Right atrium auricular region (tissue), 2 donors: ENCODE results near the gene FHIT. TPM values are rescaled to one million over a fixed set of nuclear protein-coding genes. Genes with fewer than 3 reads are reported as not detected.
"Not testable (repeated sequence)": the region's sequence is repeated elsewhere in the genome, so short reads cannot be mapped to it uniquely, and the experiment has no call there.

Source experiments
- DNase-seq: peaks from one replicate; pipeline ENCODE4 v3.0.0-alpha.2; 2019; ENCODE audit warnings: low spot score
- H3K27ac ChIP-seq, 2 donors: fragments of 200-600 bp; sonication (generic); 1 replicate in 1 of 2; 2 replicates in 1 of 2; pipeline ENCODE4 v1.5.1; 2016 to 2019
- H3K27me3 ChIP-seq, 2 donors: fragments of 200-600 bp; sonication (generic); one replicate each; pipeline versions ENCODE4 v1.5.1 to v1.6.0; 2017 to 2019
- H3K36me3 ChIP-seq: fragments of 200-600 bp; sonication (generic); one replicate; pipeline ENCODE4 v1.5.1; 2016
- H3K4me1 ChIP-seq, 2 donors: fragments of 200-600 bp; sonication (generic); one replicate each; pipeline versions ENCODE4 v1.5.1 to v1.6.0; 2017 to 2019
- H3K4me3 ChIP-seq, 2 donors: fragments of 200-600 bp; sonication (generic); 1 replicate in 1 of 2; 2 replicates in 1 of 2; pipeline ENCODE4 v1.5.1; 2017 to 2019; ENCODE audit warnings: mild to moderate bottlenecking in 1 of 2, moderate library complexity in 1 of 2
- H3K9me3 ChIP-seq, 2 donors: fragments of 200-600 bp; sonication (generic); one replicate each; pipeline ENCODE4 v1.5.1; 2019
- CTCF ChIP-seq, 2 donors: fragments of 200-600 bp; sonication (generic); IDR thresholded peaks; one replicate each; pipeline ENCODE4 v1.5.1; 2019; ENCODE audit warnings: antibody characterized with exemption in 2 of 2
- total RNA-seq, 2 donors: library from RNA; depleted of rRNA; stranded (reverse); fragments of >200 nt; gene quantifications; one replicate each; pipeline ENCODE4 v1.1.0, GENCODE V29; 2016

Gene FHIT
- total RNA-seq, 2 donors from 2014 or later: 10.4 to 11.0 TPM

- Histone ChIP-seq H3K9me3 (no peaks in the 10 kb centered on the region), H3K4me3 (no peak overlapping the region), H3K27ac (no peak overlapping the region), H3K27me3 (no peaks in the 10 kb centered on the region), H3K4me1 (no peaks in the 10 kb centered on the region), H3K36me3 (no peaks in the 10 kb centered on the region)
- no peak for TF ChIP-seq CTCF (IDR thresholded peaks at IDR 0.05)
- DNase-seq: no peak
Measured at GRCh38 chr3:59938828-59939227, 1312.4 kb downstream of the FHIT start.

GRCh38 chr3:59937201-59937600 lies 1314.1 kb downstream of the FHIT start:
- Histone ChIP-seq H3K4me3 (no peak overlapping the region), H3K27ac (no peak overlapping the region), H3K27me3 (no peaks in the 10 kb centered on the region), H3K36me3 (no peaks in the 10 kb centered on the region), H3K4me1 (no peaks in the 10 kb centered on the region), H3K9me3 (no peaks in the 10 kb centered on the region)
- no peak for TF ChIP-seq CTCF (IDR thresholded peaks at IDR 0.05)
- DNase-seq: no peak

GRCh38 chr3:59936472-59936871 lies 1314.8 kb downstream of the FHIT start:
- no peak for DNase-seq
- Histone ChIP-seq H3K27ac (no peak overlapping the region), H3K4me3 (no peak overlapping the region), H3K27me3 (no peaks in the 10 kb centered on the region), H3K9me3 (no peaks in the 10 kb centered on the region), H3K4me1 (no peaks in the 10 kb centered on the region), H3K36me3 (no peaks in the 10 kb centered on the region)
- no peak for TF ChIP-seq CTCF (IDR thresholded peaks at IDR 0.05)

- TF ChIP-seq CTCF (IDR thresholded peaks at IDR 0.05): no peak
- no peak for DNase-seq
- H3K27ac ChIP-seq: no peak overlapping the region
Measured at GRCh38 chr3:59935025-59935424, 1316.2 kb downstream of the FHIT start.

GRCh38 chr3:59934560-59934959 lies 1316.7 kb downstream of the FHIT start:
- H3K4me1 ChIP-seq: not testable (repeated sequence)

More at GRCh38 chr3:59935025-59935424, 1316.2 kb downstream of the FHIT start:
- Histone ChIP-seq H3K27me3 (no peaks in the 10 kb centered on the region), H3K4me1 (no peaks in the 10 kb centered on the region), H3K36me3 (no peaks in the 10 kb centered on the region), H3K4me3 (no peak overlapping the region), H3K9me3 (no peaks in the 10 kb centered on the region)

GRCh38 chr3:59930170-59930569 lies 1321.1 kb downstream of the FHIT start:
- H3K27ac ChIP-seq: no peak overlapping the region
- no peak for DNase-seq
- no peak for TF ChIP-seq CTCF (IDR thresholded peaks at IDR 0.05)
- H3K9me3 ChIP-seq: no peaks in the 10 kb centered on the region
- H3K27me3 ChIP-seq: no peaks in the 10 kb centered on the region
- no peaks in the 10 kb centered on the region for H3K36me3 ChIP-seq
- H3K4me1 ChIP-seq: no peaks in the 10 kb centered on the region
- H3K4me3 ChIP-seq: no peak overlapping the region

More at GRCh38 chr3:59934560-59934959, 1316.7 kb downstream of the FHIT start:
- DNase-seq, H3K27ac ChIP-seq, H3K4me3 ChIP-seq, H3K9me3 ChIP-seq, H3K27me3 ChIP-seq, H3K36me3 ChIP-seq: not testable (repeated sequence)
